NCI-H524 treated with DMSO at 0.1 percent for 48 hours (cell line): ENCODE results near the gene DAB2IP.

Experiments
- DNase-seq: peaks from one replicate; lab custom pipeline; 2025; lab: John Stamatoyannopoulos, UW

Gene DAB2IP

GRCh38 chr9:121685146-121685794, 33.8 kb downstream of the DAB2IP start:
- no peak for DNase-seq

- DNase-seq: no peak
Measured at GRCh38 chr9:121685795-121686377, 34.5 kb downstream of the DAB2IP start.

GRCh38 chr9:121686930-121687541, 35.6 kb downstream of the DAB2IP start:
- no peak for DNase-seq

- no peak for DNase-seq
Measured at GRCh38 chr9:121688146-121688680, 36.8 kb downstream of the DAB2IP start.

- no peak for DNase-seq
Measured at GRCh38 chr9:121688681-121689080, 37.2 kb downstream of the DAB2IP start.

- DNase-seq: no peak
Measured at GRCh38 chr9:121689461-121690157, 38.2 kb downstream of the DAB2IP start.

GRCh38 chr9:121690316-121690715, 38.9 kb downstream of the DAB2IP start:
- DNase-seq: no peak

GRCh38 chr9:121690766-121691165, 39.3 kb downstream of the DAB2IP start:
- DNase-seq: no peak

- no peak for DNase-seq
Measured at GRCh38 chr9:121691890-121692289, 40.5 kb downstream of the DAB2IP start.

- DNase-seq: no peak
Measured at GRCh38 chr9:121692606-121693387, 41.4 kb downstream of the DAB2IP start.

- DNase-seq: no peak
Measured at GRCh38 chr9:121693388-121693670, 41.9 kb downstream of the DAB2IP start.

GRCh38 chr9:121694001-121694400, 42.6 kb downstream of the DAB2IP start:
- DNase-seq: no peak

GRCh38 chr9:121694600-121694999, 43.2 kb downstream of the DAB2IP start:
- no peak for DNase-seq

- no peak for DNase-seq
Measured at GRCh38 chr9:121696930-121697329, 45.5 kb downstream of the DAB2IP start.

GRCh38 chr9:121698627-121699570, 47.5 kb downstream of the DAB2IP start:
- DNase-seq: no peak

- DNase-seq: no peak
Measured at GRCh38 chr9:121699571-121700164, 48.2 kb downstream of the DAB2IP start.

GRCh38 chr9:121700165-121700831, 48.9 kb downstream of the DAB2IP start:
- peak; percentile 28 for DNase-seq

GRCh38 chr9:121700832-121701419, 49.5 kb downstream of the DAB2IP start:
- DNase-seq: no peak

GRCh38 chr9:121701736-121702261, 50.4 kb downstream of the DAB2IP start:
- no peak for DNase-seq
